Measurements from ENCODE around the gene PARD3.

The PARD3 gene

DNA sequence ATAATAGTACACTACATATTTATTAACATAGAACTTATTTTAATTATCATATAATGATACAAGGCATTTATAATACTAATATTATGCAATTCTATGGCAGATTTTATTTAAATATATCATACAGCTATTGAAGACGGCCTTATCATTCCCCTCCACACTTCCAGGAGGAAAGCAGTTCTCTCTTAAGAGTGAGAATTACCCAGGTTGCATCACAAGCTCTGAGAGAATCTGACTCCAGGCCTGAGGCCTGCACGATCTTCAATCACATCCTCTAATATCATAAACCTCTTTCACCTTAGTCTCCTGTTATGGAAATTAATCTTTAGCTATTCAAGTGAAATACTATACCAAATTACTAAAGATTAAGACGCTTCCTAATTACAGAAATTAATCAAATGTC, 564.4 kb downstream of the PARD3 start:
- DNase-seq (ENCODE audit: low spot score): no peak

DNA sequence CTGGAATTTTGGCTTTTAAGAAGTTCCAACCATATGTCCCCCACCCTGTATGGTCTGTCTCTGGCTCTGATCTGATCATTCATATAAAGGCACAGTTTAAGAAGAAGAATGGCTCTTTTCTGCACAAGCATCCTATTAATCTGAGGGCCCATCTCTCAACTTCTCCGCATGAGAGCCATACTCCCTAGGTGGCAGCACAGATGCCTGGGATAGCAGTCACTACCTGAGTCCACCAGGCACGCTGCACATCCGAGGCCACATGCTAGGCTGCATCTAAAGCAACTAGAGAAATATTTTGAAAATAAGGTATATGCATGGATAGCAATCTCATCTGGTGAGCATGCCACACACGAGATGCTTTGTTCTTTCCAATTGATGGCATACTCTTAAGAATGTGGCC, 565.5 kb downstream of the PARD3 start:
- DNase-seq (ENCODE audit: low spot score): no peak

DNA sequence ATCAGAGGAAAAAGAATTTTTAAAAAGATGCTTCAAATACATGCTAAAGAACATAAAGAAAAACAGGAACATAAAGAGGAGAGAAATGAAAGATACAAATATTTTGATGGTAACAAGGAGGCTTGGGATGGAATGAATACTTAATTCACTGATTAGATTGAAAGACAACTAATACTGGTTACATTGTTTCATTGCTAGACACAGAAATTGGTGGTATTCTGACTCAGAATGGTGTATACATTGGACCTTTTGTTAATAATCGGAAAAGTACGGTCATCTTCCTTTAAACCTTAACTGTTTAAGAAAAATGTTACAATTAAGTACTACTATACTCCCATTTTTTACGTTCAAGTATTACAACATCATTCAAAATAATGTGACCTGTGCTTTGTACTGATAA, 567.5 kb downstream of the PARD3 start:
- peak; percentile 76 for DNase-seq (ENCODE audit: low spot score)

DNA sequence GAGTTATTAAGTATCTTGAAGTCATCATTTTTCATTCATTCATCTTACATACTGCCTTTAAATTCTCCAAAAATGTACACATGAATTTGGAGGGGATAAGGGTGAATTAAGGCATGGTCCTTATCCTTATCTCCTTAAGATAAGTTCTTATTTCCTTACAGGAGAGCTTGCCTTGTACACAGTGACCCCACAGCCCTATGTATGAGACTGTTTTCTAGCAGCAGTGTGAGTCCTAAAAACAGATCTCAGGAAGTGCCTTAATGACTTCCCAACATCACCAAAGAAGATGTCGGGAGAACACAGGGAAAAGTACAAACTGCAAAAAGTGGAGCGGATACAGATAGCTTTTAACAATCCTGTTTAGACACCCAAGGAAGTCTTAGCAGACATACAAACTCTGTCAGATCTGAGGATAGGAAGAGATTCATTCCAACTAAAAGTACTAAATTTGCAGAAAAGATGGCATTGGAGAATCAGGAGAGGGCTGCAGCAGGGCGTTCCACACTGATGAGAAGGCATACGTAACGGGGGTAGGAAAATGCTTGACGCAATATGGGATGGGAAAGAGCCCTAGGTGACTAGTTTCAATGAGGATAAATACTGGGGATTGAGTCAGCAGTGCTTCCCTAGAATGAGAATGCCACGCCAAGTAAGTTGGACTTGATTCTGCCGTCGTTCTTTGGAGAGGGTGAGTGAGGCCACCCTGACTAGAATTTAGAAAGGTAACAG, 570.2 kb downstream of the PARD3 start:
- no peak for DNase-seq (ENCODE audit: low spot score)

DNA sequence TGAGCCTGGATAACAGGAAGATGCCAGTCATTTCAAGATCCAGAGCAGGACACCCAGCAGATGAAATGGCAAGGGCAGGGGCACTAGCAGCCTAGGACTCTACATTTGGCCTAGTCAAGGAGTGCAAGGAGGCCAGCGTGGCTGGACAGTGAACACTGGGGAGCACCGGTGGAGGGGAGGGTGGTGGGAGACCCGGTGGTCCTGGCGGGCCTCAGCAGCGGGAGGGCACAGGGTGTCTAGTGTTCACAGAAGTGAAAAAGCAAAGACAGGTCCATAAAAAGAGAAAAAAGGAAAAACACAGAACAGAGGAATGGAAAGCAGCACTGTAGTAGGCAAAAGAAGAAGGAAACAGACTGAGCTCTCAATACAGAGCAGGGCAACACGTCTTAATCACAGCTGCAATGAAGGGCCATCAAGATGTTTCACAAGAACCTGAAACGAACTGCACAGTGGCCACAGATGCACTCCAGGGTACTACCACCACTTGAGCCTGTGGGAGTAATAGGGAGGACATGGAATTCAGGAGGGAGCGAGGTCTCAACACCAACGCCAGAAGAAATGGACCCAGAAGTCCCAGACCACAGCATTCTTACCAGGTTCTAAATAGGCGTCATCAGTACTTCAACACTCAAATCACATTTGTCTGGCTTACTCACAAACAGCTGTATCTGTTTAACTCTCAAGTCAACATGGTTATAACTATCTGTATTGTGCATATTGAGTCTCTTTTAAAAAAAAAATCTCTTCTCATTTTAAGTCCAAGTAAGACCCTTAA, 573.7 kb downstream of the PARD3 start:
- no peak for DNase-seq (ENCODE audit: low spot score)

DNA sequence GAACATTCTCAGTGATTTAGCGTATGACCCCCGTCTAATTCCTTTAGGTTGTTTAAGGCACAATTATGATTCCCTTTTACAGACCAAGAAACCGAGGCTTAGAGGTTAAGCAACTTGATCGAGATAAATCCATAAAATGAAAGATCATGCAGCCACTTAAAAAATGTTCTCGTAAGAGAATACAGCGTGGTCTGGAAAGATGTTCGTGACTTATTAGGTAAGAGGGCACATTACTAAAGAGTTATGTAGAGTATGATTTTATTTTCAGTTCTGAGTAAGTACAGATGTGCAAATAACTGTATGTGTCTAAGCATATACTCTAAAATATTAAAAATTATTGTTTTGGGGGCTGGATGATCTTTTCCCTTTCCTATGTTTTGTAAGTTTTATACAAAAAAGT, 575.1 kb downstream of the PARD3 start:
- no peak for DNase-seq (ENCODE audit: low spot score)

DNA sequence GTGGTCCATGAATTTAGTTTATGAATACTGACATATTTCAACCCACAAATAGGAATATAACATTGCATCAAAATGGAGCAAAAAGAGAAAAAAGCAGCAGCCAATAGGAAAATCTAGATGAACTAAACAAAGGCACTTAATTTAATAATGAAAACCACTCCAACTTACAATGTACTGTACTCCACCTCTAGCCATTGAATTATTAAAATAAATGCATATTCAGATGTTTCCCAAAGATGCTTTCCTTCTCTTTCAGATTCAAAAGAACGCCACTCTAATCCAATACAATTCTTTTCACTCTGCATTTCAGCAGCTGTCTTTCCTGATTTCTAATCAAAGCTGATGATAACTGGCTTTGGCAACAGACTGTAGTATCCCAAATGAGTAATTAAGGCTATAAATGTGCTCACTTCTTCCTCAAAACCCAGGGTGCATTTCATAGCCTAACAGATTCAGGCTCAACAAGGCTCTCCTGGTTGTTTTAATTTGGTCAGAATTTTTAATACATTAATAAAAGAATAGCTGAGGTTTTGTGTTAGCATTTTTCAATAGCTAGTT, 577.1 kb downstream of the PARD3 start:
- DNase-seq (ENCODE audit: low spot score): no peak

DNA sequence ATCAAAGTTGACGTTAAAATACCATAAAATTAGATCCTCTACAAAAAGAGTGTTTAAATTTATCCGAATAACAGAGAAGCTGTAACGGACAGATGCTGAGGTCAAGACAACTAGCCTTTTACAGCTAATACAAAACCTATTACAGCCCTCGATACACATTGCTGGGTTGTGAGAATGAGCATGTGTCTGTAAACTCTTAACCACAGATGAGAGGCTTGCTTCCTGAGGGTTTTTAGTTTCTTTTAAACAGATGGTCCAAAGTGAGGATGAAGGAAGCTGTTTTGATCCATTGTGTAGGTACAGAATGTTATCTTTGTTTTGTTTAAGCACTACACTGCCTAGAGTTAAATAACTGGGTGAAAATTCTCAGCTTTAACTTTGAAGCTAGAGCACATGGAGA, 578.2 kb downstream of the PARD3 start:
- no peak for DNase-seq (ENCODE audit: low spot score)

DNA sequence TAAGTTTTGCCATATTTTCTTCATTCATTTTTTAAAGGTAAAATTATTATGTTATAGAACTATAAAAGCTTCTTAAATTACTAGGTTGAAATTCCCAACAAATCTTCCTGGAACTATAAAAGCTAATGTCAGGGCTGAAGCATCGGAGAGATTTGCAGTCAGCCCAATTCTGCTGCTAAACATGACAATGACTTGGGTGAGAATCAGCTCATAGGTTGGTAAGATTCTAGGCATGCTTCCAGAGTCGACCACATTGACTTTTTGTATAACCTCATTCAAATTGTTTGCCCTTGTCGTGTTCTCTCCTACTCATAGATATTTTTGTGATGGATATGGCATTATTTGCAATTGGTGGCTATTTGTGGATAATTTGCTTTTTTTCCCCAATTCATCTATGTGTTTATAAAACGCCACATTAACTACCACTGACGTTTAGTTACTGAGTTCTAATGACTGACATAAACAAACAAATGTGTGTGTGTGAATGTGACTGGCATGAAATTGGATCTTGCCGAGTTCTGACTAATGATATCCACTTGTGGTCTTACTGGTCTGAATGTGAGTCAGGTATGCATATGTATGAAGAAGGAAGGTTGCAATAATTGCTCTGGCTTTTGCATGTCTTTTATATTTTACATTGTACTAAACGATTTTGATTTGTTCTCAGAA, 579.8 kb downstream of the PARD3 start:
- DNase-seq (ENCODE audit: low spot score): no peak

DNA sequence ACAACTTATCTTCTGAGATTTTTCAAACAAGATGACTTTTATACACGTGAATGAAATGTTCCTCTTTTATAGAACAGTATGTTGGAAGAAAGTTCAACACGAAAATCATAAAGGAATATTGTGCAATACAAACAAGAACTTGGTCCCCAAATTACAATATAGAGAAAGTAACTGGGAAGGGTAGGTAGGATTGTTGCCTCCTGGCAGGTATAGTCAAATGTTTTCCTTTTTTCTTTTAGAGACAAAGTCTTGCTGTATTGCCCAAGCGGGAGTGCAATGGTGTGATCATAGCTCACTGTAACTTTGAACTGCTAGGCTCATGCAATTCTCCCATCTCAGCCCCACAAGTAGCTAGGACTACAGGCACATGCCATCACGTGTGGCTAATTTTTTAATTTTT, 582.6 kb downstream of the PARD3 start:
- no peak for DNase-seq (ENCODE audit: low spot score)

DNA sequence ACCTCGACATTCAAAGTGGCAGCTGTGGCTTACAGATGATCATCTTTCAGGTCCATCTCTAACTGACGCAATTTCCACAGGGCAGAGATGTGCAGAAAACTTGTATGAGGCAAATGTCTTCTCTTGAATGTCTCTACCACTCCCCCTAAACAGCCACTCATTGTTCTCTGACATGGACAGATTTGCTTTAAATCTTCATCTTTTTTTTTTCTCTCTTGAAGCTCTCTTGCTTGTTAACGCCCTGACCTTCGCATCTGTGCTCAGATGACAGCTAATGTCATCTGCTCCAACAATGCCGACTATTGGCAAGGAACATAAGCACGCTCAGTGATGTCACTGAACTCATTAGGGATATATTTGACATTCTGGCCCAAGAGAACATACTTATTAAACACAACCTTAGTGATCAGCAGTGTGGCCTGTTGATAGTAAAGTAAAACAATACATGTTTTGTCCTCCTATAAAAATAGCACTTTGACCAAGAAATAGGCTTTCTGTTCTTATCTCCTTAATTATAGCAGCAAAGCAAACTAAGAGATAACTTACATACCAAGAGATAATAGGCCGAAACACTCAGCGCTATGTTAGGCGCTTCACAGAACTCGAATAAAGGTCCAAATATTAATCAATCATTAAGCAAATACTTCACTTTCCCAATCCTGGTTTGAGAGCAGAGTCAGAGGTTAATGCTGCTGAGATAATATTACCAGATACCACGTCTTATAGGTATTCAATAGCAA, 583.5 kb downstream of the PARD3 start:
- peak; percentile 58 for DNase-seq (ENCODE audit: low spot score)

DNA sequence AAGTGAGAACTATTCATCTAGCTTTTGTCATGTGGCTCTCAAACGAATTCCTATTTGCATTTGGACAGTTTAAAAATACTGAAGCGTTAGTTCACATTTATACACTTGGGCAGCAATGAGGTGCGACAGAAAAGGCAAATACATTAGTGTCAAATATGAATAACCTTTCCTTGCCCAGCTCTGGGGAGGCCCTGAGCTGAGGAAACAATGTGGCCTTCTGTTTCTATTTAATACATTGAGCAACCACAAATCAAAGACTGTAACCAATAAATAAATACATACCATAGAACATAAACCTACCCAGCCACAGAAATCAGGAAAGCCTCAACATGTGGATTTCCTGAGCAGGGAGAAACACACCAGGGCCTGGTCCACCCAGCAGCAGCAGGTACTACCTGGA, 585.2 kb downstream of the PARD3 start:
- no peak for DNase-seq (ENCODE audit: low spot score)

DNA sequence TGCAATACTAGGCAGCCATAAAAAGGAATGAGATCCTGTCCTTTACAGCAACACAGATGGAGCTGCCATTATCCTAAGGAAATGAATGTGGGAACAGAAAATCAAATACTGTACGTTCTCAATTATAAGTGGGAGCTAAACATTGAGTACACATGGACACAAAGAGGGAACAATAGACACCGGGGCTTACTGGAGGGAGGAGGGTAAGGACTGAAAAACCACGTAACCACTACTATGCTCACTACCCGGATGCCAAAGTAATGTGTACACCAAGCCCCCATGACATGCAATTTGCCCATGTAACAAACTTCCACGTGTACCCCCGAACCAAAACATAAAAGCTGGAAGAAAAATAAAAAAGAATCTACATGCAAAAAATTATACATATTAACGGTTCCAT, 587.0 kb downstream of the PARD3 start:
- no peak for DNase-seq (ENCODE audit: low spot score)

DNA sequence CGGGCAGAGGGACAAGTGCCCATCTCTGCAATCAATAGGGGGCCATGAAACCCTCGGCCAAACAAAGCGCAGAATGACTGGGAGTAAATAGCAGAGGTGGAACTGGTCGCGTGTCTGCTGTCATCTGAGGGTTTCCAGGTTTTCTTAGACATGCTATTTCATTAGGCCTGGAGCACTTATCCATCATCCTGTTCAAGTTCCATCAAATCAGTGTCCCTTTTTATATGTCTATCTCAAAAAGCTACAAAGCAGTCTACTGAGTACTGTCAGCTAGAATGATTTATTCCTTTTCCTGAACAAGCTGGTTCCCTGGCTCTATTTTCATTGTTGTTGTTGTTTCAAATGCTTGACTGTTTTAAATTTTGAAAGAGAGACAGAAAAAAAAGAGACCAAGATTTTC, 590.5 kb downstream of the PARD3 start:
- no peak for DNase-seq (ENCODE audit: low spot score)

DNA sequence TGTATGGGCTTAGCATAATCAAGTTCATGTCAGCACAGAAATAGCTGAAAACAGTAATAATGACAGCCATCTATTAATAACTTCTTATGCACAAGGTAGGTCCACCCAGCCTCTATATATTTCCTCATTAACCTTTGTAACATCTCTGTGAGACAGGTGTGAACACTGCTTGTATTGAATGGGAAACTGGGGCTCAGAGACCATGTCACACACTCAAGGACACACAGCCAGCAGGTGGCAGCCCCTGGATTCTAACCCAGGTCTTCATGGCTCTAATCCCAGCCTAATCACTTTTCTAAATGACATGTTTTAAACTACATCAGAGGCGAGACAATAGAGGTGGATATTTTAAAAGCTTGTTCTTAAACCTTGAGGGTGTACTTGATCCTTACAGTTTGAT, 591.4 kb downstream of the PARD3 start:
- DNase-seq (ENCODE audit: low spot score): no peak

DNA sequence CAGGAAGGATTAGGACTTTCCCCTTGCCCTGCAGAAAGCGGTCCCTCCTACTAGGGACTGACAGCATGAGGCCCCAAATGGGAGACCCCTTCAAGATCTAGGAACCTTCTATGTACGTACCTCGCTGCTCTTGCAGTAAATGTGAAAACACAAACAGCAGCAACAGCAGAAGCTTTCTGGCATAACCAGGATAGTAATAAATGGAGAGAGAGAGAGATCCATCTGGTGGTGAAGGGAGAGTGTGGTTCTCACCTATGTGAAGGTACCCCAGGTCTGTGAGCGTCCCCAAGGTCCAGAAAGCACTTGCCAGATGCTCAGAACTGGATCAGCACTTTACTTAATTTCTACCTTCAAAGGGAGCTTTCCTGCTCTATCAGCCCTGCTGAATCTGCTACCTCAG, 592.7 kb downstream of the PARD3 start:
- DNase-seq (ENCODE audit: low spot score): no peak

DNA sequence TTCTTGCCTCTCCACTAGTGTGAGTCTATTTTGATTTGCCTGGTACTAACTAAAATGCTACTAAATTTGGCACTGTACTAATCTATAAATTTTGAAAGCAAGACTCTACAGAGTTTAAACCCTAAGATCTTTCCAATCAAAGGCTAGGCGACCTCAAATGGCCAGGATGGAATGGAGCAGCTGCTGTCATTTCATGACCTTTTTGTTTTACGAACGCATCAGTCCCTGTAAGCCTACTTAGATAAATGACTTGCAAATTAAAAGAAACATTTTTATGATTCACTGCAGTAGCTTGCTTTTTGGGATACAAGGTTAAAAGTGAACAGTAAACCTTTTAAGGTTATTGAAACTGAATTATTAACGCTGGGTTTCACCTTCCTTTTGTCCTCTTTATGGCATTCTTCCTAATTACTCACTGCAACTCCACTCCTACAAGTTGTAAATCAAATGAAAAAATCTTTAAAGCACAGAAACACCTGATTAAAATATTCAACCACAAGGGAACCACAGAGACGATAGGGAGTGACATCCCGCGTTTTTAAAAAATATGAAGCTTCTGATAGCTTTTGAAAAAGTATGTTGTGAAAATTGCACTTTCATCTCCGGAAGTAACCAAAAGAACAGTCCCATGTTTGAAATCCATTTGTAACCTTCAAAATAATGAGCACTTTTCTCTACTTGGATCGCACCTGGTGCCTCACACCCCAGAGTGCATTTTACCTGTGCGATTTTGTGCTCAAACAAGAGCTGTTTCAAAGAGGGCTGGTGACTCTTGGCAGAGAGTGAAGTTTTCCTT, 595.1 kb downstream of the PARD3 start:
- no peak for DNase-seq (ENCODE audit: low spot score)

DNA sequence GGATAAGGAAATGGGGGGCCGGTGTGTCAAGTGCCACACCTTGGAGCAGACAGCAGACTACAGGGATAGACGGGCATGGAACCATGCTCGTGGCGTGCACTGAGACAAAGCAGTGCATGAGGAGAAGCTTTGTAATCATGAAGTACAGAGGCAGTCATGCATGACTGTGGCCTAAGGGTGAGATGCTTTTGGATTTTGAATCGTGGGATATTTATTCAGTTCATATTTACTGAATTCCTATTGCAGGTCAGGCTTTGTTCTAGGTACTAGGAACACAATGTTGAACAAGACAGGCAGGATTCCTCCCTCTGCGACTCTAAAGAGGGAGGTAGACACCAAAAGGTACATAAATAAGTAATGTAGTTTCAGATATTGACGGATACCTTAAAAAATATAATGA, 597.6 kb downstream of the PARD3 start:
- DNase-seq (ENCODE audit: low spot score): no peak

DNA sequence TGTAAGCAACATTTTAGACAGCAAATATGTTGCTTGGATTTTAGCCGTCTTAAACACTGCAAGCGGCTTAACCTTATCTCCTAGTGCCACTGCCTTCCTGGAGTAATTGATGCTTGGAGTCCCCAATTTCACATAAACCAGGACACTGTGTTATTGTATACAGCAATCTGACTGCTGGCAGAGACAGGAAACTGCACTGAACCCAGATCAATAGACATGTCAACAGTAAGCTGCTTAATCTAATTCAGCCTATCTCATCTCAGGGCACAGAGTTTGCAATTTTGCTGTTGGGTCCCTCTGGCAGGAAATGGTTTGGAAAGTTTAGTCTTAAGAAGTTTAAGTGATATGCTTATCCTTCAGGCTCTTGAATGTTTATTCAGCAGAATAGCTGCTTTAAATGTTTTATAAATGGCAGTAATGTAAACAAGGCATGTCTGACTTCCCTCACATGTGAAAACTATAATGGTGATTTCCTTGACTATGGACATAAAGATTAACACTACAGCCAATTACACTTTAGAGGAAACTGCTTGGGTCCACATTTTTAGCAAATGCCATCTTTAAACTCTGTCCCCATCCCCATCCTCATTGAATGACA, 598.6 kb downstream of the PARD3 start:
- no peak for DNase-seq (ENCODE audit: low spot score)

DNA sequence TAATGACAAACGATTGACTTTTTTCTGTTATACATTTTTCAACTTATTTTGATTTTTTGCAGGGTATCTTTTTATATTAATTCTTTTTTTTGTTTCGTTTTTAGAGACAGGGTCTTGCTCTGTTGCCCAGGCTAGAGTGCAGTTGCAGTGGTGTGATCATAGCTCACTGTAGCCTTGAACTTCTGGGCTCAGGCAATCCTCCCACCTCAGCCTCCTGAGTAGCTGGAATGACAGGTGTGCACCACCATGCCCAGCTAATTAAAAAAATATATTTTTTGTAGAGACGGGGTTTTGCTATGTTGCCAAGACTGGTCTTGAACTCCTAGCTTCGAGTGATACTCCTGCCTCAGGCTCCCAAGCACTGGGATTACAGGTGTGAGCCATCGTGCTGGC, 601.3 kb downstream of the PARD3 start:
- no peak for DNase-seq (ENCODE audit: low spot score)

DNA sequence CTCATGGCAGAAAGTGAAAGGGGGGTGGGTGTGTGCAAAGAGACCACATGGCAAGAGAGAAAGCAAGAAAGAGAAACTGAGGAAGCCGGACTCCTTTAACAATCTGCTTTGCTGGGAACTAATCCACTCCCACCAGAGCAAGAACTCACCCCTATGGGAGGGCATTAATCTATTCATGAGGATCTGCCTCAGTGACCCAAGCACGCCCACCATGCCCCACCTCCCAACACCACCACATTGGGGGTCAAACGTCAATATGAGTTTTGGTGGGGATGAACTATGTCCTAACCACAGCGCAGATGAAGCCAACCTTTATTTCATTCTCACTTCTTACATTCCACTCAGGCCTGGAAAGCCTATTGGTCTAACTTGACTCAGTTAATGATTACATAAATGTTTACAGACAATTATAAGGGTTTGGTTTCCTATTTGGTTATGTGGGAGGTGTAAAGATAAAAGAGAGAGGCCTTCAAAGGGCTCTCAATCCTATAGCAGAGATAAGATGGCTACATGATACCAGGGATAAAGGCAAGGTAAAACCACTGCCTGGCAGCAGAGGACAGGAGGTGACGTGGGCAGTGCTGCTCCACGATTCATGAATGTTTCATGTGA, 601.8 kb downstream of the PARD3 start:
- no peak for DNase-seq (ENCODE audit: low spot score)

Data from COLO829 (cell line).